ENCODE data around the gene GMDS.

Gene GMDS

GRCh38 chr6:1609648-1610496, 635.5 kb downstream of the GMDS start, which contains the start of gene FOXC1:
FOXC1 (plus strand) TSS chr6:1609915; CDS start chr6:1610446, 531 bp downstream.
- Histone ChIP-seq H3K4me1 (peaks cover 8% of the 10 kb centered on the region; the same call in 1 of the 2 replicates), H3K27me3 (peaks cover 35% of the 10 kb centered on the region), H3K36me3 (0 out of 2 replicates have a peak, but pooled peaks cover 8% of the 10 kb centered on the region), H3K4me3 (ENCODE audit: low read depth, low read length) (peak within 1 kb of the TSS; percentile 67), H3K9me3 (no peaks in the 10 kb centered on the region)
- no peak for TF ChIP-seq CTCF (IDR thresholded peaks at IDR 0.05; ENCODE audit: low read depth, low read length)
- DNase-seq: peak; percentile 85

- peak; percentile 61 for DNase-seq
- Histone ChIP-seq H3K27me3 (peaks cover 35% of the 10 kb centered on the region), H3K4me3 (ENCODE audit: low read depth, low read length) (peak overlapping the region; percentile 55)
Measured at GRCh38 chr6:1609041-1609647, 636.3 kb downstream of the GMDS start.

DNA sequence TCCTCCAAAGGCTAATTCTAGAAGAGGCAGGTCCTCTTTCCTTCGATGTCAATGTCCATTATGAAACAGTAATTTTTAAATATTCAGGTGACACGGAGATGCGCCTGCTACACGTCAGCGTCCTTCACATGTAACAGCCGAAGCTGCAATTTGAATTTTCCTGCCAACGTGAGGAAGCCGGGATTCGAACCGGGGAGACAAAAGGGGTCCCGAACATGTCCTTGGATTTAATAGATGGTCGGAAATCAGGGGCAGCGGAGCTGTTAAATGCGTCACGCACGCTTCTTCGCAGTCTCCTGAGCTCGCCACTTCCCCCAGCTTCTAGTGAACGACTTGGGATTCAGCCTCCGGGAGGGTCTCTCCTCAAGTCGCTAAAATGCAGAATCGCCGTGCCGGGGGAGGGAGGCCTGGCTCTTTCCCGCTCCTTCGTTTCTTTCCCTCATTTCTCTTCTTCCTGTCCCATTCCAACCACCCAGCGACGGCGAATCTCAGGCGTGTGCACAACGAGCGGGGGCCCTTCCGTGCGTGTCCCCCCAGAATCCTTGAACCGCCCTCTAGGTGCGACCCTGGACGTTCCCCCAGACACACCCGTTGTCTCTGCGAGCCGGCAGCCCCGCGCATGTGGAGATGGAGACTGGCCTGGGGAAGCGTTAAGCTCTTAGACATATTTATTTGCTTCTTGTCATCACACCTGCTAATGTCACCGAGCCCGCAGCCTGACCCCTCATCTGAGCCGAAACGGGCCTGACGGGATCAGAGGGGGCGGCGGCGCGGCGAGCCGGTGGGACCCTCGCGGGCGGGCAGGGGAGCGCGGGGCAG, 637.0 kb downstream of the GMDS start:
- peaks cover 11% of the 10 kb centered on the region for H3K4me1 ChIP-seq
- no peak for DNase-seq
- H3K4me3 ChIP-seq (ENCODE audit: low read depth, low read length): peak overlapping the region; percentile 28
- TF ChIP-seq CTCF (IDR thresholded peaks at IDR 0.05; ENCODE audit: low read depth, low read length): no peak
- H3K36me3 ChIP-seq: 0 out of 2 replicates have a peak, but pooled peaks cover 8% of the 10 kb centered on the region
- H3K9me3 ChIP-seq: no peaks in the 10 kb centered on the region
- H3K27me3 ChIP-seq: peaks cover 35% of the 10 kb centered on the region

More at GRCh38 chr6:1609041-1609647, 636.3 kb downstream of the GMDS start:
- Histone ChIP-seq H3K9me3 (no peaks in the 10 kb centered on the region), H3K36me3 (0 out of 2 replicates have a peak, but pooled peaks cover 8% of the 10 kb centered on the region), H3K4me1 (peaks cover 9% of the 10 kb centered on the region)
- TF ChIP-seq CTCF (IDR thresholded peaks at IDR 0.05; ENCODE audit: low read depth, low read length): no peak

GRCh38 chr6:1607516-1608221, 637.7 kb downstream of the GMDS start:
- DNase-seq: no peak
- TF ChIP-seq CTCF (IDR thresholded peaks at IDR 0.05; ENCODE audit: low read depth, low read length): 0 out of 2 replicates have a peak, but pooled peaks have one; percentile 2
- H3K4me3 ChIP-seq (ENCODE audit: low read depth, low read length): 0 out of 2 replicates have a peak overlapping the region, but pooled peaks have one; percentile 3
- peaks cover 35% of the 10 kb centered on the region for H3K27me3 ChIP-seq
- H3K9me3 ChIP-seq: no peaks in the 10 kb centered on the region
- H3K4me1 ChIP-seq: peaks cover 11% of the 10 kb centered on the region
- H3K36me3 ChIP-seq: 0 out of 2 replicates have a peak, but pooled peaks cover 8% of the 10 kb centered on the region

DNA sequence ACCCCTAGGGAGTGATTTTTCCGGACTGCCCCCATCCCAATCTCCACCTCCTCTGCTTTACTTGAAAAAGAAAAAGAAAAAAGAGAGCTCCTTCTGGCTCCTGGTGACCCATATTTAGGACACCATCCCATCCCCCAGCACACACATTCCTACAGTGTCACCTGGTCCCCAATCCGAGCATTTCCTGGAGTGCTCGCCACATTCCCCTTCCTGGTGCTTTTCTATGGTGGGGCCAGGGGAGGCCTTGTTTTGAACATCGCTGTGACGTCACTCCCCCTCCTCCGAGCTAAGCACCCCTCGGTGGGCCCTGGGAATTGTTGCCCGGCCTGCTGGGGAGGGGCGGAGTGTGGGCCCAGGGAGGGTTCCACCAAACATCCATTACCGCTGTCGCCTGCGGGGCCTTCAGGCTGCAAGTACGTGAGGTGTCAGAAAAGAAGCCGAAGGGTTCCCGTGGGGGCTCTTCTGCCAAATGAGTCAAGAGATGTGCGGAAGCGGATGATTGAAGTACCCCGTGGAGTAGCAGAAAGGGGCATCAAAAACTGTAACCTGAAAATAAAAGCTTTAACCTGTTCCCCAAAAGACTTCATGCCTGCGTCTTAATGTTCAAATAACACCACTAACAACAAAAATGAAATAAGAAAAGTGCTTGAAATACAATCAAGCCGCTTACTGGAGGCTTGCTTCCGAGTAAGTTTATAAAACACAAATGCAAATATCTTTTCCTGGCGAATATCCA, 638.5 kb downstream of the GMDS start:
- no peak for TF ChIP-seq CTCF (IDR thresholded peaks at IDR 0.05; ENCODE audit: low read depth, low read length)
- 0 out of 2 replicates have a peak, but pooled peaks cover 4% of the 10 kb centered on the region for H3K36me3 ChIP-seq
- H3K27me3 ChIP-seq: peaks cover 35% of the 10 kb centered on the region
- peaks cover 11% of the 10 kb centered on the region for H3K4me1 ChIP-seq
- H3K9me3 ChIP-seq: no peaks in the 10 kb centered on the region
- H3K4me3 ChIP-seq (ENCODE audit: low read depth, low read length): no peak overlapping the region
- no peak for DNase-seq
